Measurements from ENCODE around the gene NLRP9.

Gene NLRP9

GRCh38 chr19:55687281-55688201 is 50.7 kb downstream of the NLRP9 start:
- no peak for FAIRE-seq

GRCh38 chr19:55686311-55687050 is 51.7 kb downstream of the NLRP9 start:
- FAIRE-seq: no peak

- no peak for FAIRE-seq
These were observed 52.4 kb downstream of the NLRP9 start for GRCh38 chr19:55685776-55686175.

GRCh38 chr19:55684946-55685681 is 53.1 kb downstream of the NLRP9 start:
- no peak for FAIRE-seq

- no peak for FAIRE-seq
These were observed 54.5 kb downstream of the NLRP9 start for GRCh38 chr19:55683449-55684261.

GRCh38 chr19:55681131-55682092 is 56.8 kb downstream of the NLRP9 start:
- FAIRE-seq: no peak

GRCh38 chr19:55680339-55681130 is 57.7 kb downstream of the NLRP9 start:
- FAIRE-seq: no peak

- FAIRE-seq: no peak
These were observed 58.6 kb downstream of the NLRP9 start for GRCh38 chr19:55679343-55680257.

GRCh38 chr19:55678121-55678671 is 60.0 kb downstream of the NLRP9 start:
- no peak for FAIRE-seq

GRCh38 chr19:55677572-55678028 is 60.6 kb downstream of the NLRP9 start:
- no peak for FAIRE-seq

GRCh38 chr19:55676889-55677505 is 61.2 kb downstream of the NLRP9 start:
- no peak for FAIRE-seq

GRCh38 chr19:55676383-55676782 is 61.8 kb downstream of the NLRP9 start:
- no peak for FAIRE-seq

- no peak for FAIRE-seq
These were observed 62.4 kb downstream of the NLRP9 start for GRCh38 chr19:55675661-55676354.

GRCh38 chr19:55674841-55675660 is 63.2 kb downstream of the NLRP9 start, which contains the start of gene EPN1:
Gene EPN1 (plus strand): TSS chr19:55675226. CDS start chr19:55678628, 3,402 bp downstream.
- no peak for FAIRE-seq

- no peak for FAIRE-seq
These were observed 63.8 kb downstream of the NLRP9 start for GRCh38 chr19:55674459-55674840.

GRCh38 chr19:55673889-55674288 is 64.3 kb downstream of the NLRP9 start:
- no peak for FAIRE-seq

All from endometrium (tissue), 2 donors.